ENCODE results near the gene NEUROD2.

The NEUROD2 gene

GRCh38 chr17:39626171-39627046, 18.7 kb upstream of the NEUROD2 start, which contains the start of gene PPP1R1B:
PPP1R1B (plus strand) TSS chr17:39626952; CDS start chr17:39627393, 441 bp downstream.
- TF ChIP-seq CTCF (IDR thresholded peaks at IDR 0.05; ENCODE audit: borderline replicate concordance, control extremely low read depth, extremely low read depth, insufficient read depth, missing control alignments) = no peak
- in situ Hi-C loops (cut with MboI; ENCODE audit: low sequenced_read_pairs, unreplicated experiment) = no loop called here
- DNase-seq (ENCODE audit: low spot score) = no peak

- in situ Hi-C loops (cut with MboI; ENCODE audit: low sequenced_read_pairs, unreplicated experiment) = no loop called here
- no peak for TF ChIP-seq CTCF (IDR thresholded peaks at IDR 0.05; ENCODE audit: borderline replicate concordance, control extremely low read depth, extremely low read depth, insufficient read depth, missing control alignments)
Observed at GRCh38 chr17:39625198-39625785, 17.6 kb upstream of the NEUROD2 start.

GRCh38 chr17:39624313-39624712, 16.6 kb upstream of the NEUROD2 start:
- in situ Hi-C loops (cut with MboI; ENCODE audit: low sequenced_read_pairs, unreplicated experiment) = no loop called here
- TF ChIP-seq CTCF (IDR thresholded peaks at IDR 0.05; ENCODE audit: borderline replicate concordance, control extremely low read depth, extremely low read depth, insufficient read depth, missing control alignments) = no peak
- DNase-seq (ENCODE audit: low spot score) = no peak

More at GRCh38 chr17:39625198-39625785, 17.6 kb upstream of the NEUROD2 start:
- DNase-seq (ENCODE audit: low spot score) = no peak

GRCh38 chr17:39623356-39623950, 15.7 kb upstream of the NEUROD2 start:
- TF ChIP-seq CTCF (IDR thresholded peaks at IDR 0.05; ENCODE audit: borderline replicate concordance, control extremely low read depth, extremely low read depth, insufficient read depth, missing control alignments) = peak; percentile 93
- in situ Hi-C loops (cut with MboI; ENCODE audit: low sequenced_read_pairs, unreplicated experiment) = no loop called here
- DNase-seq (ENCODE audit: low spot score) = peak; percentile 87

- no peak for TF ChIP-seq CTCF (IDR thresholded peaks at IDR 0.05; ENCODE audit: borderline replicate concordance, control extremely low read depth, extremely low read depth, insufficient read depth, missing control alignments)
- in situ Hi-C loops (cut with MboI; ENCODE audit: low sequenced_read_pairs, unreplicated experiment) = no loop called here
- DNase-seq (ENCODE audit: low spot score) = no peak
Observed at GRCh38 chr17:39622380-39623006, 14.8 kb upstream of the NEUROD2 start.
